Osteoblast (primary cell): Measurements from ENCODE around the gene TMEM115. TPM values are rescaled to one million over a fixed set of nuclear protein-coding genes. Genes with fewer than 3 reads are reported as not detected.

Experiments
- DNase-seq: peaks from one replicate; pipeline ENCODE4 v3.0.0; 2011; ENCODE audit warnings: low spot score, mixed read lengths; ENCODE audit not compliant: insufficient read length; ENCODE audit errors: missing footprints
- H2AFZ ChIP-seq: 2 replicates; pipeline ENCODE4 v1.6.0; 2011; ENCODE audit warnings: mild to moderate bottlenecking, low read length
- H3K27ac ChIP-seq: 2 replicates; pipeline ENCODE4 v1.5.1; 2011; ENCODE audit warnings: mild to moderate bottlenecking, low read depth, low read length, moderate library complexity
- H3K27me3 ChIP-seq: 2 replicates; pipeline ENCODE4 v1.6.0; 2012; ENCODE audit warnings: mild to moderate bottlenecking, control low read depth, inconsistent platforms, low read length, moderate library complexity; ENCODE audit not compliant: insufficient read depth
- H3K36me3 ChIP-seq: 2 replicates; pipeline ENCODE4 v1.5.1; 2011; ENCODE audit warnings: mild to moderate bottlenecking, low read length, control low read depth, moderate library complexity; ENCODE audit not compliant: insufficient read depth
- H3K4me1 ChIP-seq: 2 replicates; pipeline ENCODE4 v1.5.1; 2011; ENCODE audit warnings: mild to moderate bottlenecking, low read length, control low read depth, moderate library complexity; ENCODE audit not compliant: insufficient read depth
- H3K4me2 ChIP-seq: 2 replicates; pipeline ENCODE4 v1.6.0; 2011; ENCODE audit warnings: mild to moderate bottlenecking, low read length; ENCODE audit not compliant: insufficient read depth
- H3K4me3 ChIP-seq: fragments of 200-600 bp; sonication (generic); 3 replicates; pipeline ENCODE4 v1.5.1; 2012; ENCODE audit warnings: mild to moderate bottlenecking, low read length, inconsistent platforms; ENCODE audit not compliant: insufficient read depth
- H3K79me2 ChIP-seq: 2 replicates; pipeline ENCODE4 v1.6.0; 2012; ENCODE audit warnings: mild to moderate bottlenecking, low read length, control low read depth, inconsistent platforms; ENCODE audit not compliant: insufficient read depth
- H3K9me3 ChIP-seq: 2 replicates; pipeline ENCODE4 v1.5.1; 2011; ENCODE audit warnings: low read depth, low read length, control low read depth
- H4K20me1 ChIP-seq: 2 replicates; pipeline ENCODE4 v1.6.0; 2012; ENCODE audit warnings: mild to moderate bottlenecking, low read length, control low read depth; ENCODE audit not compliant: insufficient read depth
- total RNA-seq: library from RNA; depleted of rRNA; stranded (reverse); fragments of >200 nt; gene quantifications from 2 replicates; pipeline ENCODE4 v1.2.3, GENCODE V29; 2012
- TF ChIP-seq, protein P1 (sequence below): IDR thresholded peaks from 2 replicates; pipeline ENCODE4 v1.5.1; 2011; ENCODE audit warnings: mild to moderate bottlenecking, low read depth, low read length, moderate library complexity; ENCODE audit errors: extremely low read depth

TMEM115 gene, protein sequence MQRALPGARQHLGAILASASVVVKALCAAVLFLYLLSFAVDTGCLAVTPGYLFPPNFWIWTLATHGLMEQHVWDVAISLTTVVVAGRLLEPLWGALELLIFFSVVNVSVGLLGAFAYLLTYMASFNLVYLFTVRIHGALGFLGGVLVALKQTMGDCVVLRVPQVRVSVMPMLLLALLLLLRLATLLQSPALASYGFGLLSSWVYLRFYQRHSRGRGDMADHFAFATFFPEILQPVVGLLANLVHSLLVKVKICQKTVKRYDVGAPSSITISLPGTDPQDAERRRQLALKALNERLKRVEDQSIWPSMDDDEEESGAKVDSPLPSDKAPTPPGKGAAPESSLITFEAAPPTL
- 61.6 and 73.1 TPM in 2 replicates for total RNA-seq

DNA sequence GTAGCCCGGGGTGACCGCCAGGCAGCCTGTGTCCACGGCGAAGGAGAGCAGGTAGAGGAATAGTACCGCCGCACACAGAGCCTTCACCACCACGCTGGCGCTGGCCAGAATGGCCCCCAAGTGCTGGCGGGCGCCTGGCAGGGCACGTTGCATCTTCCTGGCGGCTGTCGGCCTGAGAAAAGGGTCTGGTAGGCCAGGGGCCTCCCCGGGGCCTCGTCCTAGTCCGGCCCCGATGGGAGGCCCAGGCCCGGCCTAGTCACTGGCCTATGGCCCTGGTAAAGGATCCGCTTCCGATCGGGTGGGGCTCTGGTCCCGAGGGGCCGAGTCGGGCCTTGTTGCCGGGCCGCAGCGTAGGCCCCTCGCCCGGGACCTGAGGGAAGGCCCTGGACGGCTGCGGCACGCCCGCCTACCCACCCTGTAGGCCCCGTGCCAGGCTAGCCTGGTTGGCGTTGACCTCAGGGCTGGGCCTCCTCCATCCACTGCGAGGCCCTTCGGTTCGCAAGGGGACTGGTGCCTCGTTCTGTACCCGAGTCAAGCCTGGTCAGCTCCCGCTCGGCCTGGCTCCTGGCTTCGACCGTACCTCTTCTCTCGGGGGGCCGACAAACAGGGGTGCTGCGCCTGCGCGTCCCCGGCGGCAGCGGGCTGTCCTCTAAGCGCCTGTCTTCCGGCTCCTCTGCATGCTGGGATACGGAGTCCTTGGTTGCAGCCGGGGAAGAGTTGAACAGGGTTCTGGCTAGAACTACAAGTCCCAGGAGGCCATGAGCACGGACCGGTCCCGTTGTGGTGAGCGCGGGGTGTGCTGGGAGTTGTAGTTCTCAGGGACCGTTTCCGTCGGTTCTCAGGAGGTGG is at the start of gene TMEM115:
TSS of gene TMEM115 (minus strand) at position 611 of the 849 bp plus-strand sequence. CDS start at position 153, 458 bp downstream.
- peak within 1 kb of the TSS; percentile 91 for H3K4me2 ChIP-seq
- peaks cover 37% of the 10 kb centered on the region for H3K4me1 ChIP-seq
- peaks cover 51% of the 10 kb centered on the region for H3K79me2 ChIP-seq
- H3K27ac ChIP-seq: peak within 1 kb of the TSS; percentile 82
- TF ChIP-seq, protein P1, sequence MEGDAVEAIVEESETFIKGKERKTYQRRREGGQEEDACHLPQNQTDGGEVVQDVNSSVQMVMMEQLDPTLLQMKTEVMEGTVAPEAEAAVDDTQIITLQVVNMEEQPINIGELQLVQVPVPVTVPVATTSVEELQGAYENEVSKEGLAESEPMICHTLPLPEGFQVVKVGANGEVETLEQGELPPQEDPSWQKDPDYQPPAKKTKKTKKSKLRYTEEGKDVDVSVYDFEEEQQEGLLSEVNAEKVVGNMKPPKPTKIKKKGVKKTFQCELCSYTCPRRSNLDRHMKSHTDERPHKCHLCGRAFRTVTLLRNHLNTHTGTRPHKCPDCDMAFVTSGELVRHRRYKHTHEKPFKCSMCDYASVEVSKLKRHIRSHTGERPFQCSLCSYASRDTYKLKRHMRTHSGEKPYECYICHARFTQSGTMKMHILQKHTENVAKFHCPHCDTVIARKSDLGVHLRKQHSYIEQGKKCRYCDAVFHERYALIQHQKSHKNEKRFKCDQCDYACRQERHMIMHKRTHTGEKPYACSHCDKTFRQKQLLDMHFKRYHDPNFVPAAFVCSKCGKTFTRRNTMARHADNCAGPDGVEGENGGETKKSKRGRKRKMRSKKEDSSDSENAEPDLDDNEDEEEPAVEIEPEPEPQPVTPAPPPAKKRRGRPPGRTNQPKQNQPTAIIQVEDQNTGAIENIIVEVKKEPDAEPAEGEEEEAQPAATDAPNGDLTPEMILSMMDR: no peak
- peak within 1 kb of the TSS; percentile 92 for H3K4me3 ChIP-seq
- no peaks in the 10 kb centered on the region for H3K9me3 ChIP-seq
- DNase-seq: peak; percentile 100
- H2AFZ ChIP-seq: peak within 1 kb of the TSS; percentile 92
- peaks cover 30% of the 10 kb centered on the region for H3K36me3 ChIP-seq
- peaks cover 46% of the 10 kb centered on the region for H4K20me1 ChIP-seq
- no peaks in the 10 kb centered on the region for H3K27me3 ChIP-seq

DNA sequence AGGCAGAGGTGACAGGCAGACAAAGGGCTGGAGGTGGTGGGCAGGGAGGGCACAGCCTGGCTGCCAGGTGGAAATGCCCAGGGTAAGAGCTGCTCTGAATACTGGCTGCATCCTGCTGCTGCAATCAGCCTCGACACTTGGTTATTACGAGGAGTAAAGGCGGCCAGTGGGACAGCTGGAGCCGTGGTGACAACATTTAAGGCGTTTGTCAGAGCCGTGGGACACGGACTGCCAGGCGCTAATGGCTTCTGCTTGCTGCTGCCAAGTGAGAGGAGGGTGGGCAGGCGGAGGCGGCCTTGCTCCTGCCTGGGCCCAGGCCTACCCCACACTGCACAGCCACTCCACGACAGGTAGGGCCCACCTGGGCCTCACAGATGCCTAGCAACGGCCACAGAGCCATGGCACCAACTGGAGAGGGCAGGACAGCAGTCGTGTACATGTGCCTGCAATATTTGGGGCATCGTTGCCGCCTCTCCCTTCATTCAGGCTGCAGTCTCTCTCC is 49.2 kb upstream of the TMEM115 start:
- no peaks in the 10 kb centered on the region for H3K27me3 ChIP-seq
- no peak overlapping the region for H3K27ac ChIP-seq
- no peak for DNase-seq
- no peaks in the 10 kb centered on the region for H4K20me1 ChIP-seq
- no peaks in the 10 kb centered on the region for H3K4me1 ChIP-seq
- H3K79me2 ChIP-seq: no peaks in the 10 kb centered on the region
- H3K4me2 ChIP-seq: no peak overlapping the region
- H3K4me3 ChIP-seq: no peak overlapping the region
- no peak overlapping the region for H2AFZ ChIP-seq
- H3K36me3 ChIP-seq: no peaks in the 10 kb centered on the region
- H3K9me3 ChIP-seq: no peaks in the 10 kb centered on the region
- TF ChIP-seq, protein P1: no peak

DNA sequence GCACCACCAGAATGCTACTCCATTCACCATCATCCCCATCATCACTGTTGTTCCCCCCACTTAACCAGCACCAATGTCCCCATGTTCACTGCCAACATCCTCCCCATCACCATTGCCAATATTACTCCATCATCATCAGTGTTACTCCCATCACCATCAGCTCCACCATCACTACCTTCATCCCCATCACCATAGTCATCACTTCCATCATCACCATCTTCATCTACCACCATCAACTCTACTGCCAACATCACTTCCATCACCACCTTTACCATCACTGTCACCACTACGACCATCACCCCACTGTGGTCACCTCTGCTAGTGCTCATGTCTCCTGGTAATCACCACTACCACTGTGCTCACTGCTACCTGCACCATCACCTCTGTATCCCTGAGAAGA is 47.2 kb upstream of the TMEM115 start:
- Histone ChIP-seq H3K4me1 (no peaks in the 10 kb centered on the region), H2AFZ (no peak overlapping the region), H4K20me1 (no peaks in the 10 kb centered on the region), H3K36me3 (no peaks in the 10 kb centered on the region), H3K9me3 (no peaks in the 10 kb centered on the region), H3K79me2 (no peaks in the 10 kb centered on the region), H3K4me3 (no peak overlapping the region), H3K4me2 (no peak overlapping the region), H3K27ac (no peak overlapping the region), H3K27me3 (no peaks in the 10 kb centered on the region)
- TF ChIP-seq, protein P1: no peak
- no peak for DNase-seq

DNA sequence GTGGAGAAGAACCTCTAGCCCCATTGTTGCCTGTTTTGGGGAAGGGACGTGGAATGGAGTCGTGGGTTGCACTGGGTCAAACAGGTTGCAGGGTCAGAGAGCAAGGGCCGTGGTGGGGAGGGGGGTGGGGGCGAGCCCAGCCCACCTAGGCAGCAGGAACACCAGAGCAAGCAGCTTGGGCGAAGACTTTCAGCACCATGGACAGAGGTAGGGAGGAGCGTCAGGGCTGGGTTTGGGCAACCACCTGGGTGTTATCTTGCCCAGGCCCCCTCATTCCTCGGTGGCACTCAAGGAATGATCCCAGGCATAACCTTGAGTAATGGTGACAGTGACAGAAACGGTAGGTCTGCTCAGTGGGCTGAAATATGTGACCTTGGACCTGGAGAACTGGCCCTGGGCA is 45.9 kb upstream of the TMEM115 start:
- H3K27ac ChIP-seq: no peak overlapping the region
- no peak overlapping the region for H3K4me2 ChIP-seq
- no peak overlapping the region for H3K4me3 ChIP-seq
- no peaks in the 10 kb centered on the region for H4K20me1 ChIP-seq
- no peaks in the 10 kb centered on the region for H3K4me1 ChIP-seq
- H2AFZ ChIP-seq: no peak overlapping the region
- no peaks in the 10 kb centered on the region for H3K9me3 ChIP-seq
- TF ChIP-seq, protein P1: no peak
- H3K79me2 ChIP-seq: no peaks in the 10 kb centered on the region
- DNase-seq: no peak
- peaks cover 3% of the 10 kb centered on the region for H3K27me3 ChIP-seq
- H3K36me3 ChIP-seq: no peaks in the 10 kb centered on the region
